ENCODE data around the gene SLC9A2.
A peak's percentile ranks its signal among the peaks of the same experiment; 100 is the strongest.

Gene SLC9A2

GRCh38 chr2:102597788-102598187 is 21.6 kb upstream of the SLC9A2 start:
- DNase-seq (ENCODE audit: low read depth), result no peak
- H3K4me3 ChIP-seq (ENCODE audit: low read depth, low read length), result no peak overlapping the region
- TF ChIP-seq, protein P1, sequence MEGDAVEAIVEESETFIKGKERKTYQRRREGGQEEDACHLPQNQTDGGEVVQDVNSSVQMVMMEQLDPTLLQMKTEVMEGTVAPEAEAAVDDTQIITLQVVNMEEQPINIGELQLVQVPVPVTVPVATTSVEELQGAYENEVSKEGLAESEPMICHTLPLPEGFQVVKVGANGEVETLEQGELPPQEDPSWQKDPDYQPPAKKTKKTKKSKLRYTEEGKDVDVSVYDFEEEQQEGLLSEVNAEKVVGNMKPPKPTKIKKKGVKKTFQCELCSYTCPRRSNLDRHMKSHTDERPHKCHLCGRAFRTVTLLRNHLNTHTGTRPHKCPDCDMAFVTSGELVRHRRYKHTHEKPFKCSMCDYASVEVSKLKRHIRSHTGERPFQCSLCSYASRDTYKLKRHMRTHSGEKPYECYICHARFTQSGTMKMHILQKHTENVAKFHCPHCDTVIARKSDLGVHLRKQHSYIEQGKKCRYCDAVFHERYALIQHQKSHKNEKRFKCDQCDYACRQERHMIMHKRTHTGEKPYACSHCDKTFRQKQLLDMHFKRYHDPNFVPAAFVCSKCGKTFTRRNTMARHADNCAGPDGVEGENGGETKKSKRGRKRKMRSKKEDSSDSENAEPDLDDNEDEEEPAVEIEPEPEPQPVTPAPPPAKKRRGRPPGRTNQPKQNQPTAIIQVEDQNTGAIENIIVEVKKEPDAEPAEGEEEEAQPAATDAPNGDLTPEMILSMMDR (IDR thresholded peaks at IDR 0.05; ENCODE audit: insufficient read depth, low read depth, low read length, missing control alignments), result no peak

- DNase-seq (ENCODE audit: low read depth), result peak; percentile 59
- TF ChIP-seq, protein P1 (IDR thresholded peaks at IDR 0.05; ENCODE audit: insufficient read depth, low read depth, low read length, missing control alignments), result no peak
- H3K4me3 ChIP-seq (ENCODE audit: low read depth, low read length), result no peak overlapping the region
Measured at GRCh38 chr2:102599486-102599885, 19.9 kb upstream of the SLC9A2 start.

DNA sequence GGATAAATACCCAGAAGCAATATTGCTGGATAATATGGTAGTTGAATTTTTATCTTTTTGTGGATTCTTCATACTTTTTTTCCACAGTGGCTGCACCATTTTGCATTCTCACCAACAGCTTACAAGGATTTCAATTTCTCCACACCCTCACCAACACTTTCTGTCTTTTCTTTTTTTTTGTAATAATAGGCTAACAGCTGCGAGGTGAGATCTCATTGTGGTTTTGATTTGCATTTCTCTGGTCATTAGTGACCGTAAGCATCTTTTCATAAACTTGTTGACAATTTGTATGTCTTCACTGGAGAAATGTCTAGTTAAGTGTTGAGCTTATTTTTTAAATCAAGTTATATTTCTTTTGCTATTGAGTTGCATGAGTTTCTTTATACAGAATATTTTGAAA is 17.6 kb upstream of the SLC9A2 start:
- peak; percentile 45 for DNase-seq (ENCODE audit: low read depth)
- TF ChIP-seq, protein P1 (IDR thresholded peaks at IDR 0.05; ENCODE audit: insufficient read depth, low read depth, low read length, missing control alignments), result no peak
- no peak overlapping the region for H3K4me3 ChIP-seq (ENCODE audit: low read depth, low read length)

DNA sequence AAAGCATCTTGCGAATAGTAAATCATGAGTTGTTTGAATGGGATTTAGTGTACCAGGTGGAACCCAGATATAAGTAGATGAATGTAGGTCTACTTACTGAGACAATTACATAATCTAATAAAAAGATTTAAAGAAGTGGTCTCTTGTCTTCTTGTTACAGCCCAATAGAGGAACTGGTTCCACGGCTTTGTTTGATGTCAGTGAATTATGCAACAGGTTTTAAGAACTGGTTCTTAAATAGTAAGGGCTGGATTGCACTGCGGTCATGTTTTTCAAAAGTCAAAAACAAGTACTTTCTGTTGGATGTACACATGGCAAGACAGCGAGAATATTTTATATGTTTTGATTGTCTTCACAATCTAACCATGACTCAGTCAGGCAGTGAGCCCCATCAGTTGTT is 15.4 kb upstream of the SLC9A2 start:
- TF ChIP-seq, protein P1 (IDR thresholded peaks at IDR 0.05; ENCODE audit: insufficient read depth, low read depth, low read length, missing control alignments), result no peak
- no peak overlapping the region for H3K4me3 ChIP-seq (ENCODE audit: low read depth, low read length)
- peak; percentile 28 for DNase-seq (ENCODE audit: low read depth)

DNA sequence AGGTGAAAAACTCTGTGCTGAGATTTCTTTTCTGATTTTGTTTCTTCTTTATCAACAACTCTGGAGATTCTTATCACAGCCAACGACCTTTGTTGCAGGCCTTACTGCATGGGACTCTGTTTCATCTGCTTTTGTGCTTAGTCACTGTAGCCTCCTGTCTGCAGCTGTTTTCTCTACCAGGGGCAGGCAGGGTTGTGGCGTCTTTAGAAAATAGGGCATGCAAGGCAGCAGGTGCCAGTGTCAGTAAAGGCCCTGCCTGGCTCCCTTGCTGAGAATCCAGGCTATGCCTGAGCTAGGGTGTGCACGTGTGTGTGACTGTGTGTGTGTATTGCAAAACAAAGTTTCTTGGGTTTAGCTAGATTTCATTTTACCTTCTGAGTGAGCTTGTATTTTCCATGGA is 14.6 kb upstream of the SLC9A2 start:
- TF ChIP-seq, protein P1 (IDR thresholded peaks at IDR 0.05; ENCODE audit: insufficient read depth, low read depth, low read length, missing control alignments), result no peak
- DNase-seq (ENCODE audit: low read depth), result peak; percentile 29
- no peak overlapping the region for H3K4me3 ChIP-seq (ENCODE audit: low read depth, low read length)

GRCh38 chr2:102606353-102606752 is 13.0 kb upstream of the SLC9A2 start:
- TF ChIP-seq, protein P1 (IDR thresholded peaks at IDR 0.05; ENCODE audit: insufficient read depth, low read depth, low read length, missing control alignments), result no peak
- DNase-seq (ENCODE audit: low read depth), result no peak
- no peak overlapping the region for H3K4me3 ChIP-seq (ENCODE audit: low read depth, low read length)

DNA sequence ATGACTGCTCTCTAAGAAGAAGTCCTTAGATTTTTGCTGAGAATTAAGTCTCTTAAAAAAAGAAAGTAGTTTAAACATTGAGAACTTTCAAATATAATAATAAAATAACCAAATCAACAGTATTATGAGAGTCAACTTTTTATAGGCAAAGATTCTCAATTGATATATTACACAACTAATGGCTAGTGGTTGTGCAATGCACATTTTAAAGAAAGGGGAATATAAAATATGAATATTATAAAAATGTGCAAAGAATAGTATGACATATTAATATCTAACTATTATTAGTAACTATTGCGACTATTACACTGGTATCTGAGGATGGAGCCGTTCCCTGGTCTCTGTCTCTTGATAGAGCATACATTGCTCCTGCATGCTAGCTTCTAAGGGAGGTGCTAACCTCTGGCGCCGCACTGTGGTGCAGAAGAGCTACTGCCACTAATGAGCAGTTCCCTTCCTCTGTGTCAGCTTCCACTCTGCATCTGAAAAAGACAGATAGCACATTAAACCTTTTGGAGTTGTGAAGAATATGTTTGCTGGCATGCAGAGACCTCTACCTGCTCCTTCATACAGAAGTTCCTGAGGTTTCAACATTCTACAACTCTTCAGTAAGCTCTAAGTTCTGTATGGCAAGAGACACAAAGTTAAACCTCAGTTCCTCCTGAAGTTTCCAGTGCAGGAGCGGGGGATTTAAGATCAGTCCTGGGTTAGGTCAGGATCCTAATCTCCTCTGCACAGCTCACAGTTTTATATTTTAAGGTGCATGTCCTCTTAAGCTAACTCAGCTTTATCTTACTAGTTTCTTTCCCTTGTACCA is 3.5 kb upstream of the SLC9A2 start:
- DNase-seq (ENCODE audit: low read depth), result peak; percentile 76
- TF ChIP-seq, protein P1 (IDR thresholded peaks at IDR 0.05; ENCODE audit: insufficient read depth, low read depth, low read length, missing control alignments), result peak; percentile 96

More for the DNA sequence above, 3.5 kb upstream of the SLC9A2 start:
- H3K4me3 ChIP-seq (ENCODE audit: low read depth, low read length), result no peak overlapping the region

Data from GM12865 (cell line).